Pancreas (tissue), 10 donors: Measurements from ENCODE around the gene SREBF2. TPM values are rescaled to one million over a fixed set of nuclear protein-coding genes. Genes with fewer than 3 reads are reported as not detected.

Experiments used
- ATAC-seq, 4 donors: fragments of 200-7000 bp; cut with Tn5 transposase; one replicate each; pipeline versions ENCODE4 v1.8.0 to v1.9.1; 2020; ENCODE audit warnings: mild to moderate bottlenecking in 4 of 4, moderate library complexity in 4 of 4
- DNase-seq, 6 donors: peaks; one replicate each; pipeline ENCODE4 v3.0.0-alpha.2; 2020
- FAIRE-seq: peaks from 2 replicates; lab custom pipeline; 2012; peaks lifted over from hg19 to GRCh38; lab: Jason Lieb, UNC
- H3K27ac ChIP-seq, 4 donors: fragments of 200-600 bp; sonication (generic); 1 replicate in 3 of 4; 2 replicates in 1 of 4; pipeline versions ENCODE4 v1.5.0 to v1.8.0; 2020
- H3K27me3 ChIP-seq, 4 donors: fragments of 200-600 bp; one replicate each; pipeline ENCODE4 v1.8.0; 2021
- H3K36me3 ChIP-seq, 3 donors: fragments of 200-600 bp; sonication (generic) in 1 of 3; one replicate each; pipeline versions ENCODE4 v1.5.0 to v1.8.0; 2020 to 2021
- H3K4me1 ChIP-seq, 3 donors: fragments of 200-600 bp; one replicate each; pipeline ENCODE4 v1.8.0; 2021
- H3K4me3 ChIP-seq, 4 donors: fragments of 200-600 bp; sonication (generic) in 2 of 4; one replicate each; pipeline versions ENCODE4 v1.5.0 to v1.8.0; 2020 to 2021
- H3K9me3 ChIP-seq, 4 donors: fragments of 200-600 bp; one replicate each; pipeline ENCODE4 v1.8.0; 2021
- CTCF ChIP-seq, 4 donors: fragments of 200-600 bp; sonication (generic) in 3 of 4; IDR thresholded peaks; one replicate each; pipeline versions ENCODE4 v1.5.0 to v1.8.0; 2021; ENCODE audit warnings: antibody characterized with exemption in 4 of 4
- WGBS, 2 donors: extraction: QIAGEN DNeasy Blood & Tissue Kit; methylation state at CpG; one replicate each; pipeline ENCODE4 v1.1.7; 2013; 5-methylcytosine and 5-hydroxymethylcytosine counted together
- intact Hi-C, 3 donors: fragments of 100-400 bp; cut with DNase I; formaldehyde crosslinking; loops; one replicate each; pipeline versions ENCODE4 v1.11.1 to v1.14.2; 2022
- polyA plus RNA-seq, 2 donors: library from polyadenylated mRNA; stranded (reverse); fragments of 200-250 nt; gene quantifications; one replicate each; pipeline ENCODE4 v1.2.3, GENCODE V29; 2013
- total RNA-seq, 6 donors: library from RNA; stranded (reverse); fragmentation: NEBNext Ultra II Directional in 4 of 6; extraction: Animal tissue kit (Norgen Biotek cat#: 25700) in 4 of 6; gene quantifications; one replicate each; pipeline versions ENCODE4 v1.2.1 to v1.2.4, GENCODE V29; 2021 to 2023
- donor health status: healthy with polysubstance abuse.
- donor health status: DM: no; HTN: no; CAD: no; lungs with moderate emphysema.
- donor health status: DM: no; HTN: no; CAD: no.
- donor health status: control.
- donor health status: control.
- donor health status: Bipolar disorder and iron deficiency.
- donor health status: DM: yes; HTN: yes; CAD: no.
- donor health status: DM: no; HTN: no; CAD: no.
- donor health status: DM: no; HTN: no; CAD: no.
- donor health status: DM: yes; HTN: yes; CAD: no.

The SREBF2 gene
- total and polyA plus RNA-seq, 8 donors, result 28.2 to 44.8 (median 34.6) TPM

GRCh38 chr22:41931701-41932269, 98.9 kb downstream of the SREBF2 start:
- no peaks in the 10 kb centered on the region for H3K4me1 ChIP-seq
- ATAC-seq (no peak), DNase-seq (no peak), FAIRE-seq (no peak)
- TF ChIP-seq CTCF (IDR thresholded peaks at IDR 0.05), result no peak
- intact Hi-C loops, result no loop called here
- no peaks in the 10 kb centered on the region for H3K27me3 ChIP-seq
- no peak overlapping the region for H3K27ac ChIP-seq
- H3K36me3 ChIP-seq, result no peaks in the 10 kb centered on the region
- 79 to 85% methylated on average over 10 of the region's 10 CpGs for WGBS, 2 donors
- H3K9me3 ChIP-seq, result no peaks in the 10 kb centered on the region
- H3K4me3 ChIP-seq, result no peak overlapping the region

GRCh38 chr22:41932353-41932752, 99.4 kb downstream of the SREBF2 start:
- ATAC-seq, result no peak
- TF ChIP-seq CTCF (IDR thresholded peaks at IDR 0.05), result no peak
- 96% methylated on average over 12 of the region's 12 CpGs for WGBS, 2 donors
- H3K27me3 ChIP-seq, result no peaks in the 10 kb centered on the region
- no peak for DNase-seq
- no peaks in the 10 kb centered on the region for H3K36me3 ChIP-seq
- no peak overlapping the region for H3K27ac ChIP-seq
- H3K9me3 ChIP-seq, result no peaks in the 10 kb centered on the region
- H3K4me3 ChIP-seq, result no peak overlapping the region
- FAIRE-seq, result no peak
- H3K4me1 ChIP-seq, result no peaks in the 10 kb centered on the region
- intact Hi-C loops, result no loop called here

- no peaks in the 10 kb centered on the region for H3K27me3 ChIP-seq
- no peak for TF ChIP-seq CTCF (IDR thresholded peaks at IDR 0.05)
- WGBS, 2 donors, result 85 to 86% methylated on average over 13 to 16 of the region's 16 CpGs
- H3K4me1 ChIP-seq, result no peaks in the 10 kb centered on the region
- intact Hi-C loops, result no loop called here
- H3K27ac ChIP-seq, result no peak overlapping the region
- ATAC-seq (no peak), DNase-seq (peak in 1 of 6 donors; percentile 17), FAIRE-seq (no peak)
- H3K36me3 ChIP-seq, result no peaks in the 10 kb centered on the region
- H3K4me3 ChIP-seq, result no peak overlapping the region
- H3K9me3 ChIP-seq, result no peaks in the 10 kb centered on the region
Observed at GRCh38 chr22:41933411-41934177, 100.7 kb downstream of the SREBF2 start.

- ATAC-seq (no peak), DNase-seq (peak in 1 of 6 donors; percentile 15), FAIRE-seq (no peak)
- Histone ChIP-seq H3K4me3 (no peak overlapping the region), H3K36me3 (no peaks in the 10 kb centered on the region), H3K27ac (no peak overlapping the region), H3K9me3 (no peaks in the 10 kb centered on the region), H3K27me3 (no peaks in the 10 kb centered on the region), H3K4me1 (no peaks in the 10 kb centered on the region)
- no peak for TF ChIP-seq CTCF (IDR thresholded peaks at IDR 0.05)
- 94 to 98% methylated on average over 17 of the region's 17 CpGs for WGBS, 2 donors
- intact Hi-C loops, result no loop called here
Observed at GRCh38 chr22:41934284-41935014, 101.5 kb downstream of the SREBF2 start.
